Endometrial microvascular endothelial cells (primary cell): ENCODE measurements around the gene RNF112. TPM values are rescaled to one million over a fixed set of nuclear protein-coding genes. Genes with fewer than 3 reads are reported as not detected.

Source experiments
- in situ Hi-C: cut with HindIII; loops from 2 replicates; pipeline ENCODE4 v1.10.0; 2017; ENCODE audit warnings: low sequenced_read_pairs, low pct_unique_long_range_greater_than_20kb; ENCODE audit errors: inconsistent ontology term
- total RNA-seq: library from RNA; depleted of rRNA; stranded (reverse); fragments of >200 nt; gene quantifications from one replicate; pipeline ENCODE4 v1.2.3, GENCODE V29; 2015; ENCODE audit errors: inconsistent ontology term

Gene RNF112
- total RNA-seq, 1 donor from 2014 or later: not detected

DNA sequence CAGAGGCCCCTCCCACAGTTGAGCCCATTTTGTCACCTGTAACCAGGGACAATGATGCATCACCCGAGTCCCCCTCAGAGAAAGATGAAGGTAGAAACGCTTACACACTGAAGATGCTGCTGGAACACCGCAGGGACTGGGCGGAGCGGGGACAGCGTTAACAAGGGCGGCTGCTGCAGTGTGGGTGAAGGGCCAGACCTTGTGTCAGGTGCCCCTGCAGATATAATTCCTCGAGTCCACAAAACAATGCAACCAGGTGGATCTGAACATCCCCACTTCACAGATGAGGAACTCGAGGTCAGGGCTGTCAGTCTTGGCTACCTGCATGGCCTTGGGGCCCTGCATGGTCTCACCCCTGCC, 39.0 kb upstream of the RNF112 start:
- in situ Hi-C loops: loop anchor here (25.0 kb wide), 1 partner anchor 90 kb away; no protein-coding TSS in a partner anchor

DNA sequence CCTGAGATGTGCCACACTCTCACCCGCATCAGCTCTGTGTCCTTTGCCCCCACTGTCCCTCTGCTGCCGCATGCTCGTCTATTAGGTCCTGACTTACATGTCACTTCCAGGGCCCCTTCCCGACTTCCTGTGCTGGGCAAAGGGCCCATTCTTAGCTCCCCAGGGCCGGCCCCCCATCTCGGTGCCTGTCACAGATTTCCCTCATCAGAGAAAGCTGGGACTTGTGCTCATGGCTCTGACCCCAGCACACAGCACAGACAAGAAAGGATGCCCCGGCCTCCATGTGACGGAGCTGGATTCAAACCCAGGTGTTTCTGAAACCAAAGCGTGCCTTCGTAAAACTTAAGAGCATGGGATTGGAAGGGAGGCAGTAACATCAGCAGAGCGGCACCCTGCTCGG, 38.6 kb upstream of the RNF112 start:
- in situ Hi-C loops: loop anchor here (25.0 kb wide), 1 partner anchor 90 kb away; no protein-coding TSS in a partner anchor

DNA sequence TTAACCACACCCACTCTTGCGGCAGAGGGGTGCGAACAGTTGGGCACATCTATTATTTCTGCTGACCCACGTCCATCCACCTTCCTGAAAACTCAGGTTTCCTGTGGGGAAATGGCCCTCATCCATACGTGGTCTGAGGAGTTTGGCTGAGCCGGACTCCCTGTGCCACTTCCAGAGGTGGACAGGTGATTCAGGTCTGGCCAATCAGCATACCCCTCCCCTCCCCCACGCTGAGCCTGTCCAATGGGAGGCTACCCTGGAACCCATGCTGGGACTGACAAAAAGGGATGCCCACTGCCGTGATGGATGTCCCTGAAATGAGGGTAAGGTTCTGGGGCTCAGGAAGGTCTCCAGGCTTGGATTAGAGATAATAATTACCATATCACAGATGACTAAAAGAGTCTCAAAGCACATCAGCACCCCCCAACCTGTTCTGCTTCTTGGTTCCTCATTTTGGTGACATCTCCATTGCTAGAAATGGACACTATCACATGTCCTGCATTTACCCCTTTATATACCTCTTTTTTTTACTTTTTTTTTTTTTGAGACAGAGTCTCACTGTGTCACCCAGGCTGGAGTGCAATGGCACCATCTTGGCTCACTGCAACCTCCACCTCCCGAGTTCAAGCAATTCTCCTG, 38.0 kb upstream of the RNF112 start:
- in situ Hi-C loops: loop anchor here (25.0 kb wide), 1 partner anchor 89 kb away; no protein-coding TSS in a partner anchor

DNA sequence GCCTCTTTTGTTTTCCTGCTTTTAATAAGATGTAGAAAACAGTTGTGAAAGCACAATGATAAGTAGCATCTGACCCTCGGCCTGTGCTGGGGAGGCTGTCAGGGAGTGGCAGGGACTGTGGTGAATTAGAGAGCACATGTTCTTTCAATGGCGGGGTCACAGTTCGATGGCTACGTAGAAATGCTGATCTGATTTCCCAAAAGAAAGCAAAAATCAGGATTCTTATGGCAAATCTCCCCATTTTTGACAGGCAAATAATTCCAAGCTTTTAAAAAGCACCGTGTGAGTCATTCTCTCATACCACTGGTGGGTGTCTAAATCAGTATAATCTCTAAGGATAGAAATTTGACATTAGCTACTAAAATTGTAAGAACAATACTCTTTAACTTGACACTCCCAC, 36.9 kb upstream of the RNF112 start:
- in situ Hi-C loops: loop anchor here (25.0 kb wide), 1 partner anchor 88 kb away; no protein-coding TSS in a partner anchor

DNA sequence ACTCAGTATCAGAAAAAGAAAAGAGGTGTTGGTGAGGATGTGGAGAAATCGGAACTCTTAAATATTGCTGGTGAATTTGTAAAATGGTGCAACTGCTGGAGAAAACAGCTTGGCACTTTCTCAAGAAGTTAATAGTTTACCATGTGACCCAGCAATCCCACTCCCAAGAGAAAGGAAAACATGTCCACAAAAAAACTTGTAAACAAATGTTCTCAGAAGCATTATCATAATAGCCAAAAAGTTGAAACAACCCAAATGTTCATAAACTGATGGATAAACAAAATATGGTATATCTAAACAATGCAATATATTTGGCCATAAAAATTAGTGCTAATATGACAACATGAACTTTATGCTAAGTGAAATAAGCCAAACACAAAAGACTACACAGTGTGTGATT, 35.3 kb upstream of the RNF112 start:
- in situ Hi-C loops: no loop called here

DNA sequence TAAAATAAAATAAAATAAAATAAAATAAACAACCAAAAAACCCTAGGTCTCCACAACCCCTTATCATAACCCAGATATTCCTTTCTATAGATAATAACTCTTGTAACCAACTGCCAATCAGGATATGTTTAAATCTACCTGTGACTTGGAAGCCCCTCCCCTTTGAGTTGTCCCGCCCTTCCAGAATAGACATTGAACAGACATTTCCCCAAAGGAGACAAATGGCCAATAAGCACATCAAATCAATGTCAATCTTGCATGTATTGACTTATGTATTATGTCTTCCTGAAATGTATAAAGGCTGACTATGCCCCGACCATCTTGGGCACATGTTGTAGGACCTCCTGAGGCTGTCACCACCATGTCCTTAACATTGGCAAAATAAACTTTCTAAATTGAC, 34.2 kb upstream of the RNF112 start:
- in situ Hi-C loops: no loop called here

DNA sequence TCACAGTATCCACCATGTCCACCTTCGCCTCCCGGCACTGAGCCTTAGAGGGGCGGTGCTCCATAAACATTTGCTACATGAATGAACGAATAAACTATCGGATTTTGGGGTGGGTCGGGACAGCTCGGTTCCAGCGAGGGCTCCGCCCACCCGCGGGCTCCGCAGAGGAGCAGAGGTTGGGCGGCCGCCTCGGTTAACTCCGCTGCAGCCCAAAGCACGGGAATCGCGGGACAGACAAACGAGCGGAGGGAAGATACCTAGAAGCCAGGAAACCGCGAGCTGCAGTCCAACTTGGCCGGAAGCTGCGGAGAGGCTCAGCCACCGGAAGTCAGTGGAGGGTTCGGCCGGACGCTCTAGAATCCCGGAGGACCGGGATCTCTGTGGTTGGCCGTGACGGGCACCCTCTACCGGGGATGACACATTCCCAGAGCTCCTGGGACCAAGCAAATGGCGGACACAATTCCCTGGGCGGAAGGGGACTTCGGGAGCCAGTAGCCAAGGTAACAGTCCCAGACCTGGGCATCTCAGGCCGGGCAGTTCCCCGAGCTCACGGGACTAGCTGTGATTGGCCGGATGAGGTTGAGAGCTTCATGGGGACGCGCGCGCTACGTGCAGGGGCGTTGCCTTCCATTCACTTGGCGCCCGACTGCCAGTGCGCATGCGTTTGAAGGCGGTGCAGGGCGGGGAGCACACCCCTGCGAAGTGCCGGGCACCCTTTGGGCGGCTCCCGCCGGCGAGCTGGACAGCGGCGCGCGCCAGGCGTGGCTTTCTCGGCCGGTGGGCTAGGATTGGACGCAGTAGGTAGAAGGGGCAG, 33.2 kb upstream of the RNF112 start:
- in situ Hi-C loops: no loop called here

DNA sequence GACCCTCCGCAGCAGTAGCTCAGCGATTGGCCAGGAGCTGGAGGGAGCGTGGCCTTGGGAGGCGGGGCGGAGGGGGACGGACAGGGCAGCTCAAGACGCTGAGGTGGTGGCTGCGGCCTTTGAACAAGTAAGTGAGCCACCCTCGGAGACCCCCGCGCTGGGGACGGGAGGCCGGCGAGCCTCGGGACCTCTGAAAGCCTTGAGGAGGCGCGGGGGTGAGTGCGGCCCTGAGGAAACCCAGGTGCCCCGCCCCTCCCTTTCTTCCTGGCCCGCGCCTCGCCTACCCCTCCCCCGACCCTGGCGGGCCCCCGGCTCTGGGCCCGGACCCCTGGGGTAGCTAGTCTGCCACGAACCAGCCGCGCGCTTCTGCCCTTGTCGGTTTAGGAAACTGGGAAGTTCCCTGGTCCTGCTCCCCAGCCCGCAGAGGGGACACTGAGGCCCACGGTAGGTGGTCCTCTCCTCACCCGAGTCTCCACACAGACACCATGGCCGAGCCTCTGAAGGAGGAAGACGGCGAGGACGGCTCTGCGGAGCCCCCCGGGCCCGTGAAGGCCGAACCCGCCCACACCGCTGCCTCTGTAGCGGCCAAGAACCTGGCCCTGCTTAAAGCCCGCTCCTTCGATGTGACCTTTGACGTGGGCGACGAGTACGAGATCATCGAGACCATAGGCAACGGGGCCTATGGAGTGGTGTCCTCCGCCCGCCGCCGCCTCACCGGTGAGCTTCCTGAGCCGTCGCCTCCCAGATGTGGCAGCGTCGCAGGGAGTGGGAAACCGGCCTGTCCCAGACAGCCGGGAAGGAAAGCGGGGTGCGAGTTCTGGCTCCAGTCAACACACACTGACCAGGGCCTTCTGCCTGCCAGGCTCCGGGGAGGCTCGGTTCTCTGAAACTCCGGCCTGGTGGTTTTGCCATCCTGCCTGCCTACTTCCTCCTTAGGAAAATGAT, 32.3 kb upstream of the RNF112 start, which contains the start of gene MAPK7:
Gene MAPK7 (plus strand): TSS at position 83 of the 945 bp plus-strand sequence. CDS start 403 bp downstream, at position 486.
- in situ Hi-C loops: no loop called here

DNA sequence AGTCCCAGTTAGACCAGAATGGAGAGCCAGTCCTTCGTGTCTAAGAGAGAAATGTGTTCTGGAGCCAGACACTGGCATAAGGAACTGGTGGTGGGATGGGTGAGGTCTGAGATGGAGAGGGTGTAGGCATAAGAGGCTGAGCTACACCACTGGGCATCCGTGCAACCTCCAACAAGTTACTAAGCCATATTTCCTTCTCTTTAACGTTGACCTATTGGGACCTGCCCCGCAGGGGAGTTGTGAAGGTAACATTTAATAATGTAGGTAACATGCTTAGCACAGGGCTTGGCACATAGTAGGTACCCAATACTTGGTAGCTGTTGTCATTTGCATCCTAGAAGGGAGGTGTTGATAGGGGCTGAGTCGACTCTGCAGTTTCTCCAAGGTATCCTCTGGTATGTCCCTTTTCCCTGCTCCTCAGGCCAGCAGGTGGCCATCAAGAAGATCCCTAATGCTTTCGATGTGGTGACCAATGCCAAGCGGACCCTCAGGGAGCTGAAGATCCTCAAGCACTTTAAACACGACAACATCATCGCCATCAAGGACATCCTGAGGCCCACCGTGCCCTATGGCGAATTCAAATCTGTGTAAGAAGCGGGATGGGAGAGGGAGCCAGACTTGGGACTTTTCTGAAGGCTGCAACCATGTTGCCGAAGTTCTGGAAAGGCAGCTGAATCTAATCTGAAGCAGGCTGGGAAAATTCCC, 31.5 kb upstream of the RNF112 start:
- in situ Hi-C loops: no loop called here

DNA sequence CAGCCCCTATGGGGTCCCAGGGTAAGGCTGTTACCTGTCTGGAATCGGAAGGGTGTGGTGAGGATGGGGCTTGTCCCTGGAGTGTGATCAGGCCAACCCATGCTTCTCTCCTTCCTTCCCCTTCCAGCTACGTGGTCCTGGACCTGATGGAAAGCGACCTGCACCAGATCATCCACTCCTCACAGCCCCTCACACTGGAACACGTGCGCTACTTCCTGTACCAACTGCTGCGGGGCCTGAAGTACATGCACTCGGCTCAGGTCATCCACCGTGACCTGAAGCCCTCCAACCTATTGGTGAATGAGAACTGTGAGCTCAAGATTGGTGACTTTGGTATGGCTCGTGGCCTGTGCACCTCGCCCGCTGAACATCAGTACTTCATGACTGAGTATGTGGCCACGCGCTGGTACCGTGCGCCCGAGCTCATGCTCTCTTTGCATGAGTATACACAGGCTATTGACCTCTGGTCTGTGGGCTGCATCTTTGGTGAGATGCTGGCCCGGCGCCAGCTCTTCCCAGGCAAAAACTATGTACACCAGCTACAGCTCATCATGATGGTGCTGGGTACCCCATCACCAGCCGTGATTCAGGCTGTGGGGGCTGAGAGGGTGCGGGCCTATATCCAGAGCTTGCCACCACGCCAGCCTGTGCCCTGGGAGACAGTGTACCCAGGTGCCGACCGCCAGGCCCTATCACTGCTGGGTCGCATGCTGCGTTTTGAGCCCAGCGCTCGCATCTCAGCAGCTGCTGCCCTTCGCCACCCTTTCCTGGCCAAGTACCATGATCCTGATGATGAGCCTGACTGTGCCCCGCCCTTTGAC, 30.3 kb upstream of the RNF112 start:
- in situ Hi-C loops: no loop called here

DNA sequence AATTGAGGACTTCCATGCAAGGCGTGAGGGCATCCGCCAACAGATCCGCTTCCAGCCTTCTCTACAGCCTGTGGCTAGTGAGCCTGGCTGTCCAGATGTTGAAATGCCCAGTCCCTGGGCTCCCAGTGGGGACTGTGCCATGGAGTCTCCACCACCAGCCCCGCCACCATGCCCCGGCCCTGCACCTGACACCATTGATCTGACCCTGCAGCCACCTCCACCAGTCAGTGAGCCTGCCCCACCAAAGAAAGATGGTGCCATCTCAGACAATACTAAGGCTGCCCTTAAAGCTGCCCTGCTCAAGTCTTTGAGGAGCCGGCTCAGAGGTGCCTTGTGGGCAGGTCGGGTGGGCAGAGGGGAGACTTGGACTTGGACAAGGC, 29.7 kb upstream of the RNF112 start:
- in situ Hi-C loops: no loop called here

DNA sequence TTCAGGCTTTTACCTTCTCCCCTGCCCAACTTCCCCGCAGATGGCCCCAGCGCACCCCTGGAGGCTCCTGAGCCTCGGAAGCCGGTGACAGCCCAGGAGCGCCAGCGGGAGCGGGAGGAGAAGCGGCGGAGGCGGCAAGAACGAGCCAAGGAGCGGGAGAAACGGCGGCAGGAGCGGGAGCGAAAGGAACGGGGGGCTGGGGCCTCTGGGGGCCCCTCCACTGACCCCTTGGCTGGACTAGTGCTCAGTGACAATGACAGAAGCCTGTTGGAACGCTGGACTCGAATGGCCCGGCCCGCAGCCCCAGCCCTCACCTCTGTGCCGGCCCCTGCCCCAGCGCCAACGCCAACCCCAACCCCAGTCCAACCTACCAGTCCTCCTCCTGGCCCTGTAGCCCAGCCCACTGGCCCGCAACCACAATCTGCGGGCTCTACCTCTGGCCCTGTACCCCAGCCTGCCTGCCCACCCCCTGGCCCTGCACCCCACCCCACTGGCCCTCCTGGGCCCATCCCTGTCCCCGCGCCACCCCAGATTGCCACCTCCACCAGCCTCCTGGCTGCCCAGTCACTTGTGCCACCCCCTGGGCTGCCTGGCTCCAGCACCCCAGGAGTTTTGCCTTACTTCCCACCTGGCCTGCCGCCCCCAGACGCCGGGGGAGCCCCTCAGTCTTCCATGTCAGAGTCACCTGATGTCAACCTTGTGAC, 29.1 kb upstream of the RNF112 start:
- in situ Hi-C loops: no loop called here

DNA sequence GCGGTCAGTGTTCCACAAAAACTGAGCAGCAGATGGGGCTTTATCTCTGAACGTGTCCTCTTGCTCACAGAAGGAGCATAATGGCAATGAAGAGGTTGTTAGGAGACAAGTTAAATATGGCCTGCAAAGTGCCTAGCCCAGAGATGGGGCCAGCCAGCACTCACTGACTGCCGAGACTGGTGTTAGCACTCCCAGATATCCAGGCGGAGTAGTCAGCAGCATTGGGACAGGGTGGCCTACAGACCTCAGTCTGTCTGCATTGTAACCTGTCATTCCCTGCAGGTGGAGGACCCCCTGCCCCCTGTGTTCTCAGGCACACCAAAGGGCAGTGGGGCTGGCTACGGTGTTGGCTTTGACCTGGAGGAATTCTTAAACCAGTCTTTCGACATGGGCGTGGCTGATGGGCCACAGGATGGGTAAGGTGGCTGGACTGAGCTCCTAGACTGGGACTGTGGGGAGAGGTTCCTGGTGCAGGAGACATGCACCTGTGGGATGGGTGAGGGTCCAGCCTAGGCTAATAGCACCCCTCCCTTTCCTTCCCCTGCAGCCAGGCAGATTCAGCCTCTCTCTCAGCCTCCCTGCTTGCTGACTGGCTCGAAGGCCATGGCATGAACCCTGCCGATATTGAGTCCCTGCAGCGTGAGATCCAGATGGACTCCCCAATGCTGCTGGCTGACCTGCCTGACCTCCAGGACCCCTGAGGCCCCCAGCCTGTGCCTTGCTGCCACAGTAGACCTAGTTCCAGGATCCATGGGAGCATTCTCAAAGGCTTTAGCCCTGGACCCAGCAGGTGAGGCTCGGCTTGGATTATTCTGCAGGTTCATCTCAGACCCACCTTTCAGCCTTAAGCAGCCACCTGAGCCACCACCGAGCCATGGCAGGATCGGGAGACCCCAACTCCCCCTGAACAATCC, 28.2 kb upstream of the RNF112 start:
- in situ Hi-C loops: no loop called here

DNA sequence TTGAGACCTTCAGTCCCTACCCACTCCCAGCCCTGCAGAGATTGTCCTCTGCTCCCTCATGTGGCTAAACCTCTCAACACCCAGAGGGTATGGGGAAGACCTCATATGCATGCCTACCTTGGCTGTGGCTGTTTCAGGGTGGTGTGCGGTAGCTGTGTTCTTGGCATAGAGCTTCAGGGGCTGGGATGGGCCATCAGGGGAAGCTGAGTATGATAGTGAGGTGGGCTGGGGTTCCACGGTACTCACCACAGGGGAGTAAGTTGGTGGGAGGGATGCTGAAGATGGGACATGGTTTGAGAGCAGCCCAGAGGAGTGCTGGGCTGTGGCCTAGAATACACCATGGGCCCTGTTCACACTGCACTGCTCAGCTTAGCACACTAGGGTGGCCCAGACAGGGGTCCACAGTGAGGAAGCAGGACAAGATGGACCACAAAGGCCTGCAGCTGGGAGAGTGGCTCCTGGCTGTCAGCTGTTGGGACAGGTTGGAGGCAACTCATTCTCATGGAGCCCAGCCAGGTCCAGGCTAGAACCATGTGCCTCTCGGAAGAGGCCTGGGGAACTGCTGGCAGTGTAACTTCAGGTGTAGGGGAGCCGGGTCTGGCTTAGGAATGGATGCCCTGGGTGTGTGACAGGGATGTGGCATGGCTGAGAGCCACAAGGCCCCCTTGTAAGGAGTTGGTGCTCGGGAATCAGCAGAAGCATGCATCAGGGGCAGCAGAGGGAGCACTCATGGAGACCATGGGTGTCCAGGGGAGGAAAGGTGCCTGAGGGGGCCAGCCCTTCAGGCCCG, 27.2 kb upstream of the RNF112 start:
- in situ Hi-C loops: no loop called here

DNA sequence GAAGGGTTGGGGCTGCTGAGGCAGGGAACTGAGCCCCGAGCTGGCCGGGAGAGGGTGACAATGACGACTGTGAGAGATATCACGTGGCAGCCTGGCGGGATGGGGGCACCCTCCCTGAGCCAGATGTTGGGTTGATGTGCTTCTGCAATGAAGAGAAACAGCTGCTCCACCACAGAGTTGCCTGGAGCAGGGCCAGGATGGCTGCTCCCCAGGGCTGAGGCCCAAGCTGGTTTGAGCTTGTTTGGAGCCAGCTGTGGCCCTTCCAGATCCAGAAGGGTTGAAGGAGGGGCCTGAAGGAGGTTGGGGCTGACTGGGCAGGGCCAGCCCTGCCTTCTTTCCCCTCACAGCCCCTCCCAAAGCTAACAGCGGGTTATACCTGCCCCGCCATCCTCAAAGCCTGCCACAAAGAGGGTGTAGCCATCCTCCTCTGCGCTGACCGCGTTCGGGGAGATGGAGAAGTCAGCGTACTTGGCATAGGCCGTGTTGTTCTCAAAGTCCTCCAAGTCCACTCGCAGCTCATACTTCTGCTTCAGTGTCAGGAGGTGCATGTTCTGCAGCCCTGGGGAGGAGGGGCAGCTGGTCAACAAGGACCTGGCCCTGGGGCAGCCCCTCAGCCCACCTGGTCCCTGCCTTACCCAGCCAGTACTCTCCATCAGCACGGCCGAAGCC, 26.2 kb upstream of the RNF112 start:
- in situ Hi-C loops: no loop called here
